Uterus (tissue), 2 donors: ENCODE data around the gene SOWAHA.

Experiments
- POLR2A ChIP-seq, 2 donors: fragments of 450-650 bp; IDR thresholded peaks; one replicate each; pipeline ENCODE4 v1.6.1; 2016; ENCODE audit warnings: antibody characterized with exemption in 2 of 2, mild to moderate bottlenecking in 1 of 2, moderate library complexity in 1 of 2
- TF ChIP-seq, protein P1 (sequence below), 4 experiments: fragments of 200-600 bp in 2 of 4; fragments of 450-650 bp in 2 of 4; sonication (generic) in 2 of 4; IDR thresholded peaks; one replicate each; pipeline ENCODE4 v1.5.1; 2016 to 2019; ENCODE audit warnings: antibody characterized with exemption in 4 of 4, mild to moderate bottlenecking in 2 of 4, moderate library complexity in 1 of 4

DNA sequence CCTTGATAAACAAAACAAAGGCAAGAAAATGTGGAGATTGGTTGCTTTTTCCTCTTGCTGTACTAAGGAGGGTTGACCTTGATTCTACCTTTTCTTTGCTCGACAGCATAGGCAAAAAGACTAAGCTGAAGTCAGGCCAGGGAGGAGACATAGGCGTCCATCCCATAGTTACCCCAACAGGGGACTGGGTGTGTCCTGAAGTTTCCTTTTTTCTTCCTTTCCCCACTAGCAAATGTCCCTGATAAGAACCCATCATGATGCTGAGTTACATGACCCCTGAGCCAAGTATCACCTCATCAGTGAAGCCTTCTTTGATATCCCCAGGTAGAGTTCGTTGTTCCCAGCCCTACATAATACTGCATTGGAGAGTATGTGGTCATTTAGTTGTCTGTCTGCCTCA is 27.2 kb downstream of the SOWAHA start:
- TF ChIP-seq, protein P1, sequence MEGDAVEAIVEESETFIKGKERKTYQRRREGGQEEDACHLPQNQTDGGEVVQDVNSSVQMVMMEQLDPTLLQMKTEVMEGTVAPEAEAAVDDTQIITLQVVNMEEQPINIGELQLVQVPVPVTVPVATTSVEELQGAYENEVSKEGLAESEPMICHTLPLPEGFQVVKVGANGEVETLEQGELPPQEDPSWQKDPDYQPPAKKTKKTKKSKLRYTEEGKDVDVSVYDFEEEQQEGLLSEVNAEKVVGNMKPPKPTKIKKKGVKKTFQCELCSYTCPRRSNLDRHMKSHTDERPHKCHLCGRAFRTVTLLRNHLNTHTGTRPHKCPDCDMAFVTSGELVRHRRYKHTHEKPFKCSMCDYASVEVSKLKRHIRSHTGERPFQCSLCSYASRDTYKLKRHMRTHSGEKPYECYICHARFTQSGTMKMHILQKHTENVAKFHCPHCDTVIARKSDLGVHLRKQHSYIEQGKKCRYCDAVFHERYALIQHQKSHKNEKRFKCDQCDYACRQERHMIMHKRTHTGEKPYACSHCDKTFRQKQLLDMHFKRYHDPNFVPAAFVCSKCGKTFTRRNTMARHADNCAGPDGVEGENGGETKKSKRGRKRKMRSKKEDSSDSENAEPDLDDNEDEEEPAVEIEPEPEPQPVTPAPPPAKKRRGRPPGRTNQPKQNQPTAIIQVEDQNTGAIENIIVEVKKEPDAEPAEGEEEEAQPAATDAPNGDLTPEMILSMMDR (IDR thresholded peaks at IDR 0.05), result no peak
- no peak for TF ChIP-seq POLR2A (IDR thresholded peaks at IDR 0.05)
